GM21447 (cell line): ENCODE data around the gene ALOX5.
A peak's percentile ranks its signal among the peaks of the same experiment; 100 is the strongest.

Source experiments
- ATAC-seq: cut with Tn5 transposase; IDR thresholded peaks from one replicate; pipeline ENCODE4 v1.9.1; 2021; ENCODE audit not compliant: unreplicated experiment

Gene ALOX5

DNA sequence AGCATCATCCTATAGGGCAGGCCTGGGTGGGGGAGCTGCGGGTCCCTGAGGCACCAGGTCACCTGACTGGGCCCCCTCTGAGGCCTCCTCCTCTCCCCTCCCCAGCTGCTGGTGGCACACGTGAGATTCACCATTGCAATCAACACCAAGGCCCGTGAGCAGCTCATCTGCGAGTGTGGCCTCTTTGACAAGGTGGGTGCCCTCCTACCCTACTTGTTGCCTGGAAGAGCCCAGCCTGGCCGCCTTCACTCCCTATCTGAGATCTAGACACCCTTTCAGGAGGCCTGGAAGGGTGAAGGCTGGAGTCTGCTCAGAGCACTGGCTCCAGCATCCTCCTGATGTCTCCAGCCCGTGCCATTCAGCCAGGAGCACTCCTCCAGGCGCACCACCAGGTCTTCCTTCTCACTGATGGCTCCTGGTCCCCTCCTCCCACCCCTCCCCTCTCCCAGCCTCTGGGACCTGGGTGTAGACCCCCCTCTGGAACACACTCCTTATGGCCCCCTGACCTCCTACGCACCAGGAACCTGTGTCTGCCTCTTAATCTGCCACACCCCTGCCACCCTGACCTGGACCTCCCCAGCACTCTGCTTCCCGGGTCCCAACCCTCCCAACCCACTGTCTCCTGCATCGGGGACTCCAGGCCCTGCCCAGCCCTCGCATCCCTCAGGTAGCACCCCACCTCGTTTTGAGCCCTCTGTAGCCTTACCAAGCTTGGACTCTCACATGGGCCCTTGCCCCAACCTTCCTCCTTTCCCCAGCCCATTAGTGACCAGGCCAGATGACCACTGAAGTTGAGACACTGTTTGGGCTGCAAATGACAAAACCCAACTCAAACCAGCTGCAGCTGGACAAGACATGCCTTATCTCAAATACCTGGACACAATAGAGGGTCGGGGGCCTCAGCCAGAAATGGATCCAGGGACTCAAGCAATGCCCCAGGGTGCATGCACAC is 67.5 kb downstream of the ALOX5 start:
- ATAC-seq: no peak

- no peak for ATAC-seq
These were observed 68.2 kb downstream of the ALOX5 start for GRCh38 chr10:45442251-45442650.

DNA sequence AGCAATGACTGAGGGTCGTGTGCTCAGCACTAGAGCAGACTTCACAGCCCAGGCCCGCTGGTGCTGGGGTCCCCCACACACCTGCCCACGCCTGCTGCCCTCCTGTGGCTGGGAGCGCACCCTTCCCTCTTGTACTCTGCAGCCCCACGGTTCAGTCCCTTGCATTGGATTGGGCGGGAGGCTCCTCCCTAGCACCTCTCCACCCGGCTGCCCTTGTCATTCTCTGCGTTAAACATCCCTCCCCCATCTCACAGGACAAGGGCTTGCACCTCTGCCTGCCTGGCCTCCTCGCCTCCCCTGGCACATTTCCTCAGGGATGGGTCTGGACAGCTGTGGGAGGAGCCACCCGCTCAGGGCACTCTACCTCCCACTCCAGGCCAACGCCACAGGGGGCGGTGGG is 68.6 kb downstream of the ALOX5 start:
- ATAC-seq: no peak

GRCh38 chr10:45443101-45444009 is 69.3 kb downstream of the ALOX5 start:
- no peak for ATAC-seq

DNA sequence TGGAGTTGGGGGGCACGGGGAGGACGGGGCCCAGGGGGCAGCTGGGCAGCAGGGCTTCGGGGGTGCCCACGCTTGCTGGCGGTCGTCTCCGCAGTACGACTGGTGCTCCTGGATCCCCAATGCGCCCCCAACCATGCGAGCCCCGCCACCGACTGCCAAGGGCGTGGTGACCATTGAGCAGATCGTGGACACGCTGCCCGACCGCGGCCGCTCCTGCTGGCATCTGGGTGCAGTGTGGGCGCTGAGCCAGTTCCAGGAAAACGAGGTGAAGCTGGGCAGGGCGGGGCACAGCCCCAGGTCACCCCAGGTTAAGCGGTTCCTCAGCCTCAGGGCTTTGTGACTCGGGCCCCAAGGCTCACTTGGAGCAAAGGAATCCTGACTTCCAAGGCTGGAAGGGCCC is 70.0 kb downstream of the ALOX5 start:
- no peak for ATAC-seq

DNA sequence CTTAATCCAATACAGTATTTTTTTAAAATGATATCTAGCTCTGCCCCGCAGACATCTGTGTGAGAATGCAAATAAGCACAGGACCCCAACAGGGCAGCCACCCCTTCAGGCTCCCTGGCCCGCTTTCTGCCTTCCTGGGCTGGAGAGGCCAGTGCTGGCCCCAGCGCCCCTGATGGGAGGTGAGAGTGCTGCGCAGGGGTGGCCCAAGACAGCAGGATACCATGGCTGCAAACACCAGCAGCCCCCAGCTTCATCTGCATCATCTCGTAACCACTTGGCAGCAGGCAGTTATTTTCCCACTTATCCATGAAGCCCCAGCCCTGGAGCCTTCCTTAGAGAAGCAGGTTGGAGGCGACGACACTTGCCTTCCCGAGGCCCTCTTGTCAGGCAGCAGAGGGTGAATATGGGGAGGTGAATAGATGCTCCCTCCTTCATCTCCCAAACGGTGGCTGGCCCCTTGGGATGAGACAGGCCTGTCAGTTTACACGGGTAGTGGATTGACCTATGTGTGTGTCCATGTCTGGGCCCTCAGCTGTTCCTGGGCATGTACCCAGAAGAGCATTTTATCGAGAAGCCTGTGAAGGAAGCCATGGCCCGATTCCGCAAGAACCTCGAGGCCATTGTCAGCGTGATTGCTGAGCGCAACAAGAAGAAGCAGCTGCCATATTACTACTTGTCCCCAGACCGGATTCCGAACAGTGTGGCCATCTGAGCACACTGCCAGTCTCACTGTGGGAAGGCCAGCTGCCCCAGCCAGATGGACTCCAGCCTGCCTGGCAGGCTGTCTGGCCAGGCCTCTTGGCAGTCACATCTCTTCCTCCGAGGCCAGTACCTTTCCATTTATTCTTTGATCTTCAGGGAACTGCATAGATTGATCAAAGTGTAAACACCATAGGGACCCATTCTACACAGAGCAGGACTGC is 71.2 kb downstream of the ALOX5 start:
- ATAC-seq: no peak

DNA sequence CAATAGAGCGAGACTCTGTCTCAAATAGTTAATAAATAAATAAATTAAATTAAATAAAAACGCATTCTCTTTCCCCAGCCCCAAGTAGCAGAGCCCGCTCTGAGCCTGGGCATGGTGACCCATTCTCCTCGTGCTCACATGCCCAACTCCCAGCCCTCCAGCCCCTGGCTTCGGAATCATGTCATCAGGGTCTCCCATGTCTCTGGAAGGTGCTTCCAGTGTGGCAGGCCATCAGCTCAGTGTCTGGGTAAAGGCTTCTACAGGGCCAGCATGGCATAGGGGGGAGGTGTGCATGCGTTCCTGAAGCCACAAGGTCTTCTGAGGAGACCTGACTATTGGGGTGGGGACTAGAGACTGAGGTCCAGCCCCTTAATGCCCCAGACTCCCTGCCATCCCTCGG is 72.8 kb downstream of the ALOX5 start:
- ATAC-seq: no peak

- no peak for ATAC-seq
These were observed 73.4 kb downstream of the ALOX5 start for GRCh38 chr10:45447416-45447815.

- no peak for ATAC-seq
These were observed 76.8 kb downstream of the ALOX5 start for GRCh38 chr10:45450866-45451265.

- no peak for ATAC-seq
These were observed 77.4 kb downstream of the ALOX5 start for GRCh38 chr10:45451407-45451806.

DNA sequence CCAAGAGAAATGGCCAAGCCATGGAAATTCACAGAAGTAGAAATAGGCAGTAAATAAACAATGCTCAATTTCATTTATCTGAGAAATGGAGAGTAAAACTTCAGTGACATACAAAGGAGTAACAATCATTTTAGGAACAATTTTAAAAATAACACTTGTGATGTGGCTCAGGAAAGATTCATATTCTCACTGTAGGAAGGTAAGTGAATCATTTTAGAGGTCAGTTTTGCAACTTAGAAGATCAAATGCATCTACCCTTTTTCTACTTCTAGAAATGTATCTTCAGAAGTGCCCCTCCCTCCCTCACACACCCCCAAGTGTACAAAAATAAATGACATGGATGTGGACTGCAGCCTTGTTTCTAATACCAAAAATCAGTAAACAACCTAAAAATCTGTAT is 78.3 kb downstream of the ALOX5 start:
- ATAC-seq: no peak

DNA sequence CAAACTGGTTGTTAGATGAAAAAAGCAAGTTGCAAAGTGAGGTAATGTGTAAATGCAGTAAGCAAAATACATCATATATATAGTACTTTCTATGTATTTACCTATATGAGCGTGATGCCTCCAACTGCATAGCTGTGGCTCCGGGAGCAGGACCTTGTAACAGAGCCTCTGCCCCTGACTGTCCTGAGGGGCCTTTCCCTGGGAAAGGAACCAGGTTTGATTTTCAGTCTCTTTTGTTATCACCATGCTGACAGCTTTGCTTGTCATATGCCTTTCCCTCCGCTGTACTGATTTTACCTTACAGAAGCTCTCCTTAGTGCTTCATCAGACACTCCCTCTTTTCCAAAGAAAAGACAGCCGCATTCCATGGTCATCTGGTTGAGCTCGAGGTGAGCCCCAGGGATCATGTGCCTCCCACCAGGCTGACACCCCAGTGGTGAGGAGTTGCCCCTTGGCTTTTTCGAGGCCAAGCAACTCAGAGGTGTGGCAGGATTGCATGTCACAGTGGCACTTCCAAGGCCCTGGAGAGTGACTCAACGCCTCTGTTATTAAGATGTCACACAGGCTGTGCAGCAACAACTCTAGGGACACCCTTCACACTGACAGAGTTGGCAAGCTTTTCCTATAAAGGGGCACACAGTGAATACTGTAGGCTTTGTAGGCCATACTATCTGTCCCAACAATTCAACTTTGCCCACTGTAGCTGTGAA is 78.9 kb downstream of the ALOX5 start:
- ATAC-seq: no peak

GRCh38 chr10:45453639-45454255 is 79.7 kb downstream of the ALOX5 start:
- ATAC-seq: no peak

DNA sequence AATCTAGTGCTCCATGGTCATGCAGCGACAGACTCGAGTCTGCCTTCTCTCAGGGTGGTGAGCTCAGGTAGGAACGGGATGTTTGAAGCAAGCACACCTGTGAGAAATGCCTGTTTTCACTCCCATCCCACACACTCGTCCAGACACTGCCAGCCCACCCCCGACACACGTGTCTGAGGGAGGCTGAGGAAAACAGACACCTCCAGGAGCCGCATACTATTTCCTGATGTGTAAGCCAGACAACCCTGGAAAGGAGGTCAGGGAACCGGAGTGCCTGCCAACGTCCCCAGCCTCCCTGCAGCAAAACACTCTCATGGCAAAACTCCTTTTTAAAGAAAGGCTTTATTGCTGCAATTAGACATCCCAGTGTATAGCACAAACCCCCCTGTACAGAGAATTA is 80.2 kb downstream of the ALOX5 start:
- ATAC-seq: no peak

GRCh38 chr10:45454859-45455258 is 80.8 kb downstream of the ALOX5 start:
- ATAC-seq: no peak

- no peak for ATAC-seq
These were observed 82.2 kb downstream of the ALOX5 start for GRCh38 chr10:45456233-45456632.

DNA sequence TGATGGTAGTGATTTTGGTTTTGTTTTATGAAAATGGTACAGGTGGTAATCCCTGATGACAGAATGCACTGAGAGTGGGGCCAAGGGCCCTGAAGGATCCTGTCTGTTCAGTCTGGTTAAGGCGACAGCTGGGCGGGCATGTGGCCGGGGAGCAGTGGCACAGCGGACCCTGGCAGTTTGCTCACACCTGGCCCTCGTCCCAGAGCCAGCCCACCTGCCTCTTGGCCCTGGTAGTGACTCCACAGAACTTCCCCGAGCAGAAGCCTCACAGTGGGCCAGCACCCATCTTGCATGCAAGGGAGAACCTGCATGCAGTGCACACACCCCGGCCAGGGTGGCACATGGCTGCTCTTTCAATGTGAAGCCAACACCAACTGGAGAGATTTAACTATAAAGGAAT is 82.8 kb downstream of the ALOX5 start:
- ATAC-seq: no peak

- ATAC-seq: no peak
These were observed 83.5 kb downstream of the ALOX5 start for GRCh38 chr10:45457487-45457886.

DNA sequence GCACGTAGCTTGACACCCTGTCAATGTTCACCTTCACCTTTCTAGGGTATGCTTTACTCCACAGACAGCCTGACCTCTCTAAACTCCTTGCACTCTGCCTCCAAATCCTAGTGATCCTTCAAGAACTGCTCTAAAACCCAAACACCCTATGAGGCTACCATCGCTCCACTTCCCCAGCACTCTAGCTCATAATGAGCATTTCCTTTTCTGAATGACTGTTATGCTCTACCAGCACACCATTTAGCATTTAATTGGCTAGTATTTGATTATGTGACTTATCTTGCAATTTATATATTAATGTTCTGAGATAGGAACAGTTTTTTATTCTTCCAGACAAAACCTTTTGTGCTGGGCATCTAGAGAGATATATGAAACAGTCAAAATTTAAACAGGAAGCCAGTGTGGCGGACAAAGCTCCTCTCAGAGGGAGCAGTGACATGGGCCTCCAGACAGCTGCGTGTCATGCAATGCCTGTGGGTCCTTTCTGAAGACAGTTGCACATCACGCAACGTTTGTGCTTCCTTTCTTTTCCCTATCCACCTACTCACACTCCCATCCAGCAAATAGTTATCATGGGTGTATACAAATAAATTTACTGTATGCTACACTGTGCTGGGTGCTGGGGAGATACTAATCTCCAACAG is 86.3 kb downstream of the ALOX5 start:
- ATAC-seq: peak; percentile 47
